ENCODE results near the gene TMEM106C.

Gene TMEM106C

GRCh38 chr12:47980197-47980596 is 16.8 kb downstream of the TMEM106C start:
- no peak for DNase-seq

- DNase-seq = no peak
Measured at GRCh38 chr12:47980779-47981495, 17.5 kb downstream of the TMEM106C start.

- no peak for DNase-seq
Measured at GRCh38 chr12:47981496-47982260, 18.3 kb downstream of the TMEM106C start.

DNA sequence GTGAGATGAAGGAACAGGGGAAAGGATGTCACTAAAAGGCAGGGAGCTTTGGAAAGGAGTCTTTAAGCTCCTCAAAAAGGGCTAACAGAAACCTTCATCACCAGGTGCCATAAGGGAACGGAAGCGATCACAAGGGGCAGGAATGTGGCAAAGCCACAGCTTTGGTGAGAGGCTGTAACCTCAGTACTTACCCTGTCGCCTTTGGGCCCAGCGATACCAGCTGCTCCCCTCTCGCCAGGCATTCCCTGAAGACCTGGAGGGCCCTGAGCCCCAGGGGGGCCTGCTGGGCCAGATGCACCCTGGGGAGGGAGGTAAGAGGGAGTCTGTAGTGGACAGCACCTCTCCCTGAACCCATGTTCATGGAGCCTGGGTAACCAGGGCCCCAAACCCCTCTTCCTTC is 18.9 kb downstream of the TMEM106C start:
- no peak for DNase-seq

GRCh38 chr12:47982770-47983169 is 19.4 kb downstream of the TMEM106C start:
- DNase-seq = no peak

DNA sequence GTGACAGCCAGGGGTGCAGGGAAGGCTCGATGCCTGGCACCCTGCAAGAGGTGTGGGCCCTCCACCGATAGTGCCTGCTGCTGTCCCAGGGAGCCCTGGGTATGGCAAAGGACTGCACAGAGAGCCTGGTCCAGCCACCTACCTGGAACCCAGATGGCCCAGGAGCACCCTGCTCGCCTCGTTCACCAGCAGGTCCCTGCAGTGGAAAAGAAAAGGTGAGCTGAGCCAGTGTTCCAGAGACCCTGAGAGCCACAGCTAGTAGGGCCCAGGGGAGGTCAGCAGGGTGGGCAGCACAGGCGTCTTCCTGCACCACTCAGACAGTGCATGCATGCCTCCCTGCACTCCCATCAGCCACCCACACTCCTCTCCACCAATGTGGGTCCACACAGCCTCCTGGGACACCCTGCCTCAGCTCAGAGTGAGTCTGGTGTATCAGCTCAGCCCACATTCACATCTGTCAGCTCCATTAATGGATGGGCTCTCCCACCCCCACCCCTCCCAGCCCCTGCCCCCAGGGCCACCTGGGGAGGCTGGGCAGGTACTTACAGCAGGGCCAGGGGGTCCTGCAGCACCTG is 20.2 kb downstream of the TMEM106C start:
- no peak for DNase-seq

DNA sequence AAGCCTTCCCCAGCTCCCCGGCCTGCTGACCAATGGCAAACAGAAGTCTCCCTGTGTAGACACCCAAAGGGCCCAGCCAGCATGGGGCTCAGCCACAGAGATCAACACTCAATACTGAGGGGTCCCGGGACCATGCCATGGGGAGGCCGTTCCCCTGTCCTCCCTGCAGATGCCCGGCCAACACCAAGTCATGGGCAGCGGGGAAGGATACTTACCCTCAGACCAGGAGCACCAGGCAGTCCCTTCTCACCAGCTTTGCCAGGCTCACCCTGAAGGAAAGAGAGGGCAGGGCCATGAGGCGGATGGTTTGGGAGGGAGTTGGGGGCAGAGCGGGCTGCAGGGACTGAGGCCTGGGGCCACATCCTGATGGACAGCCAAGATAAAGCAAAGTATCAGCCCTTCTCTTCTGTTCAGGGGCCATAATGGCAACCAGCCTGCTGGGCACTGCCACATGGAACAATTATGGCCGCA is 21.0 kb downstream of the TMEM106C start:
- DNase-seq = no peak

- DNase-seq = no peak
Measured at GRCh38 chr12:47985596-47986290, 22.3 kb downstream of the TMEM106C start.

- no peak for DNase-seq
Measured at GRCh38 chr12:47986291-47986660, 22.9 kb downstream of the TMEM106C start.

DNA sequence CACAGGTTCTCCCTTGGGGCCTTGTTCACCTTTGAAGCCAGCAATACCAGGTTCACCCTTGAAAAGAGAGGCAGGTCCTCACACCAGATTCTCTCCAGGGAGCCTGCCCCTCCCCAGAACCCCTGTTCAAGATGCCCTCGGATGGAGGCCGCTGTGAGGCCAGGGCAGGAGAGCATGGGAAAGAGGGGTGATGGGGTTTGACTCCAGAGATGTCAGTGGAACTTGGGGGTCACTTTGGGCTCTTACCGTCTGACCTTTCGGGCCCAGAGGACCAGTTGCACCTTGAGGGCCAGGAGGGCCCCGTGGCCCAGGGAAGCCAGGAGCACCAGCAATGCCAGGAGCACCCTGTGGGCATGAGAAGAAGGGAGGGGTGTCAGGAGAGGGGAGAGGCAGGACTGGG is 23.4 kb downstream of the TMEM106C start:
- DNase-seq = no peak

GRCh38 chr12:47987411-47988072 is 24.1 kb downstream of the TMEM106C start:
- no peak for DNase-seq

GRCh38 chr12:47988073-47989022 is 25.0 kb downstream of the TMEM106C start:
- no peak for DNase-seq

DNA sequence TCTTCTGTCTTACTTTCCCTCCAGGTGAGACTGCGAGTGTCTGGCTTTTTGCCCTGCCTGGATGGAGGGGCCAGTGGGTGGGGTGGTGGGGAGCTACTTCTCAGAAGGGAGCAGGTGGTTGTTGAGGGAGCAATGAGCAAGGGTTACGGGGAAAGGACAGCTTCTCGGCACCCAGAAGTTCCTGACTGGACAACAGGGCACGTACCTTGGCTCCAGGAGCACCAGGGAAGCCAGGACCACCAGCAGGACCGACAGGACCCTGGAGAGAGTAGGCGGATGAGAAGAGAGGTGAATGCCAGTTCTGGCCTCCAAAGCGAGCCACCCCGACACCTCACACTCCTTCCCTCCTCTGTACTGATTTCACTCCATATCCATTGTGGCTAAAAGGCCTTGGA is 25.6 kb downstream of the TMEM106C start:
- DNase-seq = no peak

- DNase-seq = no peak
Measured at GRCh38 chr12:47989666-47990065, 26.3 kb downstream of the TMEM106C start.

DNA sequence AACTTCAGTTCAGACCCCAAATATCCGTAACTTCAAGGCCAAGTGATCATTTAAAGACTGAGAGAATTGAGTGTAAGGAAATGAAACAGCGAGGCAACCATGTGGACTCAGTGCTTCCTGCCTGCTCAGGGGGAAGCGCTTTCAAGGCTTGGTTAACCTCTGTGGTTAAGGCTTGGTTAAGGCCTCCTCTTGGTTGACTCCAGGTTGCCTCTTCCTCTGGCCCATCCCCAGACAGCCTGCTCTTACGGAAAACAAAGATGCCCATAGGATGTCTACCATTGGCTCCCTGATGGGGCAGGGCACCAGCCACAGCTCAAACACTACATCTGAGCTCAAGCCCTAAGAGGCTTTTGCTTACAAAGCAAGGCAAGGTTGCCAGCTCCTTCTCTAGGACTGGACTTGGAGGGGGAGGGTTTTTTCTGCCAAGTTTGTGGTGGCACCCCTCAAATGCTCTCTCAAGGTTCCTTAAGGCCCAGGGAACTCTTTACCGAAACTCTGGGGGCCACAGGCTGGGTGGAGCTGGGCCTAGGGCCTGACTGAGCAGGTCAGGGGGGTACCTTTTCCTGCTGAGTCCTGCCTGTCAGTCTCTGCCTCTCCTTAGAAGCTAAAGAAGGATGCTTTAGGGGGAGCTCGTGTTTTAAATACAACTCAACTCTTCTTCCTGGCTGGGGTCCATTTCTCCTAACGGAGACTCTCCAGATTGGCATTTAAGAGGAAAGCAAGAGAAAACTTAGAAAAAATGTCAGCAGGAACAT is 27.1 kb downstream of the TMEM106C start:
- no peak for DNase-seq

- DNase-seq = no peak
Measured at GRCh38 chr12:47991106-47992061, 28.0 kb downstream of the TMEM106C start.

DNA sequence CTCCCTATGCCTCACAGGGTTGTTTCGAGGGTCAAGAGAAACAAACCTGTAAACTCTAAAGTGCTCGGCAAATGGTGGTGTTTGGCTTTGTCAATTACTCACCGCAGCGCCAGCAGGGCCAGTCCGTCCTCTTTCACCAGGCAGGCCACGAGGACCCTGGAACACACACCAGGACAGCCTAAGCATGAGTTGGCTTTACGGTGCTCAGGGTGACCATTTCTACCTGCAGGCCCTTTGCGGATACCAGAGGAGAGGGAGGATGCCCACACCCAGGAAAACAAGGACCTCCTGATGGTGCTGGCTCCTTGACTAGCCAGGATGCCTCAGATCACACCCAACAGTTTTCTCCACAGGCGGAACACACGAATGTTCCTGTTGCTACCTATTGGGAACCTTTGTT is 29.4 kb downstream of the TMEM106C start:
- no peak for DNase-seq

GRCh38 chr12:47993491-47993890 is 30.1 kb downstream of the TMEM106C start:
- no peak for DNase-seq

DNA sequence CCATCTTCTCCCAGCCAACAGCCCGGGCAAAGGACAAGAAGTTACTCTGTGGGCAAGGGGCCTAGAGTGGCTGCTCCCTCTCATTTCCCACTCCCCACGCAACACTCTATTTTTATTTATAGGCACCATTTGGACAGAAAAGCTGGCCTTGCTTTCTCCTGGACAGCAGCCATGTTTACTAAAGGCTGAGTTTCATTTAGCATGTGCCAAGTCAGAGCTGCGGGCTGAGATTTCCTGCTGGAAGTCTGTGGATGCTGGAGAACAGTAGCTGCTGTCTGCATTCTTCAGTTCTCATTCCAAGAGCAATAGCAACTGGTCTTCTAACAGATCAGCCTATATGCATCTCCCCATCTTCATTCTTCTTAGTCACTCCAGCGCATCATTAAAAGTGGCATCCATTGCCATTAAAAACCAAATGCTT is 32.6 kb downstream of the TMEM106C start:
- DNase-seq = no peak

- DNase-seq = no peak
Measured at GRCh38 chr12:47997321-47997720, 33.9 kb downstream of the TMEM106C start.

Data from NCI-H1694 treated with DMSO at 0.1 percent for 48 hours (cell line).